CD8-positive, alpha-beta memory T cell (primary cell): ENCODE data around the gene NEO1. TPM values are rescaled to one million over a fixed set of nuclear protein-coding genes. Genes with fewer than 3 reads are reported as not detected.
"Not testable (repeated sequence)": the region's sequence is repeated elsewhere in the genome, so short reads cannot be mapped to it uniquely, and the experiment has no call there.

Experiments
- CTCF ChIA-PET: fragments of 350-600 bp; sonication (Branson Sonifier 250); formaldehyde crosslinking; loops from one replicate; lab custom pipeline; 2021; ENCODE audit warnings: antibody characterized with exemption; lab: Charles Lee
- POLR2A ChIA-PET: fragments of 350-600 bp; sonication (Branson Sonifier 250); formaldehyde crosslinking; loops from one replicate; lab custom pipeline; 2021; ENCODE audit warnings: antibody characterized with exemption; lab: Charles Lee
- DNase-seq, 5 donors: peaks; one replicate each; pipeline versions ENCODE4 v3.0.0 to v3.0.0-alpha.2; 2020 to 2022; ENCODE audit warnings: mixed read lengths in 1 of 5
- H3K27ac ChIP-seq: one replicate; pipeline ENCODE4 v1.7.0; 2013; ENCODE audit warnings: low read depth, mild to moderate bottlenecking, low read length, moderate library complexity
- H3K27me3 ChIP-seq: 2 replicates; pipeline ENCODE4 v1.7.0; 2013; ENCODE audit warnings: low read length, mild to moderate bottlenecking; ENCODE audit not compliant: insufficient read depth, poor library complexity, severe bottlenecking
- H3K36me3 ChIP-seq: 2 replicates; pipeline ENCODE4 v1.7.0; 2013; ENCODE audit warnings: mild to moderate bottlenecking, low read length, moderate library complexity; ENCODE audit not compliant: insufficient read depth
- H3K4me1 ChIP-seq: 2 replicates; pipeline ENCODE4 v1.7.0; 2013; ENCODE audit warnings: mild to moderate bottlenecking, low read length, moderate library complexity; ENCODE audit not compliant: insufficient read depth
- H3K4me3 ChIP-seq: 2 replicates; pipeline ENCODE4 v1.7.0; 2013; ENCODE audit warnings: mild to moderate bottlenecking, low read length
- H3K9me3 ChIP-seq: 2 replicates; pipeline ENCODE4 v1.7.0; 2013; ENCODE audit warnings: mild to moderate bottlenecking, low read length
- H3K27ac Mint-ChIP-seq, 8 donors: one replicate each; pipeline ENCODE4 v1.8.0; 2020 to 2021; ENCODE audit warnings: mixed read lengths in 8 of 8, mild to moderate bottlenecking in 6 of 8, inconsistent platforms in 3 of 8, moderate library complexity in 3 of 8
- H3K27me3 Mint-ChIP-seq, 2 donors: one replicate each; pipeline ENCODE4 v1.8.0; 2020 to 2021; ENCODE audit warnings: mixed read lengths in 2 of 2, mild to moderate bottlenecking in 1 of 2, moderate library complexity in 1 of 2
- H3K36me3 Mint-ChIP-seq, 3 donors: one replicate each; pipeline ENCODE4 v1.8.0; 2020 to 2021; ENCODE audit warnings: mixed read lengths in 3 of 3, inconsistent platforms in 1 of 3, mild to moderate bottlenecking in 1 of 3
- H3K4me1 Mint-ChIP-seq, 3 donors: one replicate each; pipeline ENCODE4 v1.8.0; 2020 to 2021; ENCODE audit warnings: mixed read lengths in 3 of 3, inconsistent platforms in 1 of 3, mild to moderate bottlenecking in 1 of 3
- H3K4me3 Mint-ChIP-seq, 7 donors: one replicate each; pipeline ENCODE4 v1.8.0; 2020 to 2021; ENCODE audit warnings: mixed read lengths in 7 of 7, mild to moderate bottlenecking in 6 of 7, moderate library complexity in 4 of 7, inconsistent platforms in 2 of 7
- H3K9me3 Mint-ChIP-seq, 5 donors: one replicate each; pipeline ENCODE4 v1.8.0; 2020 to 2022; ENCODE audit warnings: mixed read lengths in 5 of 5, mild to moderate bottlenecking in 3 of 5, moderate library complexity in 2 of 5, inconsistent platforms in 1 of 5
- polyA plus RNA-seq: library from polyadenylated mRNA; unstranded; fragments of 300-500 nt; fragmentation: Illumina TruSeq; gene quantifications from one replicate; pipeline ENCODE4 v1.2.3, GENCODE V29; 2021
- total RNA-seq, 2 experiments: library from RNA; stranded (reverse); gene quantifications; one replicate each; pipeline ENCODE4 v1.2.3, GENCODE V29; 2021

Gene NEO1
- total and polyA plus RNA-seq, 3 experiments from 2014 or later, result 3.9 to 9.1 (median 6.5) TPM

GRCh38 chr15:73200339-73200738 is 148.1 kb downstream of the NEO1 start:
- ChIA-PET POLR2A (no interaction called here), CTCF (no interaction called here)
- H3K27ac Mint-ChIP-seq, result no peak overlapping the region
- peaks cover 2 to 41% (median 11%) of the 10 kb centered on the region in 3 donors for H3K36me3 Mint-ChIP-seq
- Histone ChIP-seq H3K27me3 (no peaks in the 10 kb centered on the region), H3K9me3 (no peaks in the 10 kb centered on the region), H3K27ac (no peak overlapping the region), H3K36me3 (no peaks in the 10 kb centered on the region), H3K4me1 (no peaks in the 10 kb centered on the region), H3K4me3 (no peak overlapping the region)
- peaks cover 5 to 11% (median 9%) of the 10 kb centered on the region in 3 donors for H3K4me1 Mint-ChIP-seq
- H3K4me3 Mint-ChIP-seq, result no peak overlapping the region
- DNase-seq, result no peak
- peaks cover 0 to 16% of the 10 kb centered on the region in 2 donors for H3K27me3 Mint-ChIP-seq
- H3K9me3 Mint-ChIP-seq, result peaks cover 0 to 13% (median 5%) of the 10 kb centered on the region in 5 donors

DNA sequence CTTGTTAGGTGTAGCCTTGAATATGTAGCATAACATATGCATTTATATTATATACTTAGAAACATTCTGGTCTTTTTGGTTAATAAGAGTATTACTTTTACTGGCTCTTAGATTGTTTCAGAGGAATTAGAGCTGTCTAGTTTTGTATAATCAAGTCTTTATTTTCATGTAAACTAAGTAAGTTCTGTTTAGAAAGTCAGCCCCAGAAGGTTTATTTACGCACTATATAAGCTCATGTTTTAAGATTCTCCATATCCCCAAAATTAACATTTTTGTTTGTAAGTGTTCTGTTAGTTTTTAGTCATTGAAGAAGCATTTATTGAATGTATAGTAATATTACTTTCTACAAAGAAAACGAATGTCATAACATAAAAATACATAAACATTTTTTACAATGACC is 158.4 kb downstream of the NEO1 start:
- Mint-ChIP-seq H3K27me3 (peaks cover 1 to 7% of the 10 kb centered on the region in 2 donors), H3K4me1 (no peaks in the 10 kb centered on the region), H3K4me3 (no peak overlapping the region), H3K36me3 (peaks cover 0 to 15% (median 4%) of the 10 kb centered on the region in 3 donors), H3K9me3 (peaks cover 0 to 2% (median 0%) of the 10 kb centered on the region in 5 donors), H3K27ac (peak overlapping the region in 1 of 8 donors; percentile 61)
- Histone ChIP-seq H3K4me1 (no peaks in the 10 kb centered on the region), H3K27ac (no peak overlapping the region), H3K9me3 (no peaks in the 10 kb centered on the region), H3K27me3 (no peaks in the 10 kb centered on the region), H3K4me3 (no peak overlapping the region), H3K36me3 (no peaks in the 10 kb centered on the region)
- POLR2A ChIA-PET, result no interaction called here
- no peak for DNase-seq
- CTCF ChIA-PET, result no interaction called here

GRCh38 chr15:73212424-73212823 is 160.2 kb downstream of the NEO1 start:
- no peak for DNase-seq
- Mint-ChIP-seq H3K9me3 (peaks cover 0 to 5% (median 1%) of the 10 kb centered on the region in 5 donors), H3K27me3 (peaks cover 1 to 4% of the 10 kb centered on the region in 2 donors), H3K27ac (no peak overlapping the region), H3K4me3 (no peak overlapping the region), H3K36me3 (peaks cover 0 to 12% (median 1%) of the 10 kb centered on the region in 3 donors), H3K4me1 (no peaks in the 10 kb centered on the region)
- no peaks in the 10 kb centered on the region for H3K9me3 ChIP-seq
- ChIA-PET CTCF (no interaction called here), POLR2A (no interaction called here)
- no peak overlapping the region for H3K4me3 ChIP-seq
- no peaks in the 10 kb centered on the region for H3K36me3 ChIP-seq
- no peak overlapping the region for H3K27ac ChIP-seq
- no peaks in the 10 kb centered on the region for H3K27me3 ChIP-seq
- no peaks in the 10 kb centered on the region for H3K4me1 ChIP-seq

DNA sequence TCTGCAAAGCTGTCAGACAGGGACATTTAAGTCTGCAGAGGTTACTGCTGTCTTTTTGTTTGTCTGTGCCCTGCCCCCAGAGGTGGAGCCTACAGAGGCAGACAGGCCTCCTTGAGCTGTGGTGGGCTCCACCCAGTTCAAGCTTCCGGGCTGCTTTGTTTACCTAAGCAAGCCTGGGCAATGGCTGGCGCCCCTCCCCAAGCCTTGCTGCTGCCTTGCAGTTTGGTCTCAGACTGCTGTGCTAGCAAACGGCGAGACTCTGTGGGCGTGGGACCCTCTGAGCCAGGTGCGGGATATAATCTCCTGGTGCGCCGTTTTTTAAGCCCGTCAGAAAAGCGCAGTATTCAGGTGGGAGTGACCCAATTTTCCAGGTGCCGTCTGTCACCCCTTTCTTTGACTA is 169.2 kb downstream of the NEO1 start:
- H3K27ac ChIP-seq, H3K4me1 ChIP-seq, H3K36me3 ChIP-seq, H3K4me3 ChIP-seq, H3K27ac Mint-ChIP-seq, H3K9me3 ChIP-seq, CTCF ChIA-PET, H3K9me3 Mint-ChIP-seq, H3K27me3 Mint-ChIP-seq, POLR2A ChIA-PET, DNase-seq, H3K27me3 ChIP-seq: not testable (repeated sequence)
- peaks cover 0 to 12% (median 3%) of the 10 kb centered on the region in 3 donors for H3K36me3 Mint-ChIP-seq
- H3K4me1 Mint-ChIP-seq, result peaks cover 0 to 21% (median 5%) of the 10 kb centered on the region in 3 donors
- H3K4me3 Mint-ChIP-seq, result peak overlapping the region in 1 of 7 donors; percentile 48

GRCh38 chr15:73225358-73226015 is 173.2 kb downstream of the NEO1 start:
- Histone ChIP-seq H3K4me1 (no peaks in the 10 kb centered on the region), H3K27me3 (no peaks in the 10 kb centered on the region), H3K4me3 (no peak overlapping the region), H3K27ac (no peak overlapping the region), H3K9me3 (no peaks in the 10 kb centered on the region), H3K36me3 (no peaks in the 10 kb centered on the region)
- Mint-ChIP-seq H3K4me1 (peaks cover 0 to 26% (median 5%) of the 10 kb centered on the region in 3 donors), H3K4me3 (no peak overlapping the region), H3K27ac (peak overlapping the region in 2 of 8 donors; percentile 13 to 69), H3K36me3 (peaks cover 0 to 7% (median 2%) of the 10 kb centered on the region in 3 donors), H3K9me3 (peaks cover 0 to 8% (median 2%) of the 10 kb centered on the region in 5 donors), H3K27me3 (peaks cover 1 to 3% of the 10 kb centered on the region in 2 donors)
- POLR2A ChIA-PET, result no interaction called here
- CTCF ChIA-PET, result no interaction called here
- DNase-seq, result peak in 2 of 5 donors; percentile 11 to 19

- no peaks in the 10 kb centered on the region for H3K27me3 ChIP-seq
- ChIA-PET POLR2A (no interaction called here), CTCF (interaction anchor here (1.6 kb wide), 1 partner anchor 15 kb away, joined by 4 read pairs; no protein-coding TSS in a partner anchor)
- Mint-ChIP-seq H3K27me3 (peaks cover 1 to 3% of the 10 kb centered on the region in 2 donors), H3K9me3 (peaks cover 0 to 8% (median 2%) of the 10 kb centered on the region in 5 donors), H3K4me1 (peaks cover 0 to 26% (median 5%) of the 10 kb centered on the region in 3 donors), H3K36me3 (peaks cover 0 to 7% (median 2%) of the 10 kb centered on the region in 3 donors), H3K4me3 (no peak overlapping the region), H3K27ac (peak overlapping the region in 1 of 8 donors; percentile 69)
- H3K4me3 ChIP-seq, result no peak overlapping the region
- no peak overlapping the region for H3K27ac ChIP-seq
- no peaks in the 10 kb centered on the region for H3K36me3 ChIP-seq
- H3K9me3 ChIP-seq, result no peaks in the 10 kb centered on the region
- DNase-seq, result no peak
- H3K4me1 ChIP-seq, result no peaks in the 10 kb centered on the region
These were observed 174.0 kb downstream of the NEO1 start for GRCh38 chr15:73226093-73226814.

DNA sequence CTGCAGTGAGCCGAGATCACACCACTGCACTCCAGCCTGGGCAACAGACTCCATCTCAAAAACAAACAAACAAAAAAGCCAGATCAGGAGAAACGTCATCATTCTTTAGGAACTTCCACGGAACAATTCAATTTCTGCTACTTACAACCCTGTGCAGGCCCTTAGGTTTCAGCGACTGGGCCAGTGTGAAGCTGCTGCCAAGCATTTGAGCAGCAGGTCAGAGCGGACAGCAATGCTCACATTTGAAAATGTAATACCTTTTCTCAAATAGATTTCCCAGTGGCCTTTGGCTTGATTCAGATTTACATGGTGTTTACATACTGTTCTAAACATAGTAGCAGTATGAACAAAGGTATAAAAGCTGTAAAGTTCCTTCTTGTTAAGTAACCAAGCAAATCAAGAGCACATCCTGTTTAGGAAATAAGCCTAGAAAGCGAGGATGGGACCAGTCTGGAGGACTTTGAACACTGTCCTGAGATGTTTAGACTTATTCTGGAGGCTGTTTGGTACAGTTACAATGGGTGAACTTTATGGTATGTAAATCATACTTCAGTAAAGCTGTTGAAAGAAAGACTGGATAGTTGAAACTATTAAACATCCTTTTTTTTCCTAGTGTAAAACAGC is 175.3 kb downstream of the NEO1 start:
- peaks cover 0 to 22% (median 5%) of the 10 kb centered on the region in 3 donors for H3K4me1 Mint-ChIP-seq
- peaks cover 0 to 5% (median 2%) of the 10 kb centered on the region in 5 donors for H3K9me3 Mint-ChIP-seq
- no peaks in the 10 kb centered on the region for H3K9me3 ChIP-seq
- no peaks in the 10 kb centered on the region for H3K4me1 ChIP-seq
- H3K4me3 Mint-ChIP-seq, result no peak overlapping the region
- no peak overlapping the region for H3K4me3 ChIP-seq
- DNase-seq, result no peak
- H3K27me3 ChIP-seq, result no peaks in the 10 kb centered on the region
- no peak overlapping the region for H3K27ac Mint-ChIP-seq
- H3K36me3 Mint-ChIP-seq, result peaks cover 0 to 3% (median 1%) of the 10 kb centered on the region in 3 donors
- H3K27ac ChIP-seq, result no peak overlapping the region
- peaks cover 1 to 6% of the 10 kb centered on the region in 2 donors for H3K27me3 Mint-ChIP-seq
- ChIA-PET POLR2A (no interaction called here), CTCF (interaction anchor here (1.6 kb wide), 1 partner anchor 14 kb away, joined by 4 read pairs; no protein-coding TSS in a partner anchor)
- H3K36me3 ChIP-seq, result no peaks in the 10 kb centered on the region
